Measurements from ENCODE around the gene ARHGAP6.

DNA sequence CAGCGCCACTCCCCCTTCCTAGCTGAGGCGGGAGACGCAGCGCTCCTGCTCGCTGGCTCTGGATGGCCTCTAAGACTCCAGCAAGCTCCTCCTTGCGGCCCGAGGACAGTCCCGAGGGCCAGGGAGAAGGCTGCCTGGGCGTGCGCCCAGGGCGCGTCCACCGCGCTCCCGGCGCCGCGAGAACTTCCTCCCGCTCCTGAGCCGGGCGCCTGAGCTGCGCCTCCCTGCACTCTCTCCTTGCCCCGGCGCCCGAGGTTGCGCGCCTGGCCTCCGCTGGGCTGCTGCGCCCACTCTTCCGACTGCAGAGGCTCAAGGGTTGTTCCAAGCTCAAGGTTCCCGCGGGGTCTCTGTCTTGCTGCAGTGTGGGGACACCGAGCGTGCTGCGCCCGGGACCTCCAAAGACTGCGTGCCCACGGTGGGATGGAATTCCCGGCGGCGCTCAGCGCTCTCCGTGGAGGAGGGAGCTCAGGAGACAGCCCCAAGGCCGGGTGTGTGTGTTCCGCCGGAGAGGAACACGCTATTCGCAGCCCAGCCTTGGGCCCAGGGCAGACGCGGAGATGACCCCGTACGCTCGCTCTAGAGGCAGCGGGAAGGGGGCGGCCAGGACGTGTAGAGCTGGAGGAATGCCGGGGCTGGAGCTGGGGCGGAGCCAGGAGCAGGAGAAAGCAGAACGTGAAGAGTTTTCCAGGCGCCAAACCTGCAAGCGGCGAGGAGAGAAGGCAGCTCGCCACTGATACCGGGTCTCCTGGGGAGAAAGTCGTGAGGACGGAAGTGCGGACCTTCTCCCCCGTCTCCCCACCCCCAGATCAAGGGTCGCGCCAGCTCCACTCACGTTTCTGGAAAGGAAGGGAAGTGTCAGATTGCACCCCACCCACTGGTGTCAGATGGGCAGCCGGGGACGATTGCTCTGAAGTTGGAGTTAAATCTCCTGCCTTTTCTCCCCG, at the start of gene ARHGAP6:
- TF ChIP-seq, protein P1, sequence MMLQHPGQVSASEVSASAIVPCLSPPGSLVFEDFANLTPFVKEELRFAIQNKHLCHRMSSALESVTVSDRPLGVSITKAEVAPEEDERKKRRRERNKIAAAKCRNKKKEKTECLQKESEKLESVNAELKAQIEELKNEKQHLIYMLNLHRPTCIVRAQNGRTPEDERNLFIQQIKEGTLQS (IDR thresholded peaks at IDR 0.05) = no peak
- no peak for TF ChIP-seq POLR2A (IDR thresholded peaks at IDR 0.05; ENCODE audit: borderline replicate concordance, extremely low read depth, insufficient read depth, insufficient read length)
- TF ChIP-seq, protein P2, sequence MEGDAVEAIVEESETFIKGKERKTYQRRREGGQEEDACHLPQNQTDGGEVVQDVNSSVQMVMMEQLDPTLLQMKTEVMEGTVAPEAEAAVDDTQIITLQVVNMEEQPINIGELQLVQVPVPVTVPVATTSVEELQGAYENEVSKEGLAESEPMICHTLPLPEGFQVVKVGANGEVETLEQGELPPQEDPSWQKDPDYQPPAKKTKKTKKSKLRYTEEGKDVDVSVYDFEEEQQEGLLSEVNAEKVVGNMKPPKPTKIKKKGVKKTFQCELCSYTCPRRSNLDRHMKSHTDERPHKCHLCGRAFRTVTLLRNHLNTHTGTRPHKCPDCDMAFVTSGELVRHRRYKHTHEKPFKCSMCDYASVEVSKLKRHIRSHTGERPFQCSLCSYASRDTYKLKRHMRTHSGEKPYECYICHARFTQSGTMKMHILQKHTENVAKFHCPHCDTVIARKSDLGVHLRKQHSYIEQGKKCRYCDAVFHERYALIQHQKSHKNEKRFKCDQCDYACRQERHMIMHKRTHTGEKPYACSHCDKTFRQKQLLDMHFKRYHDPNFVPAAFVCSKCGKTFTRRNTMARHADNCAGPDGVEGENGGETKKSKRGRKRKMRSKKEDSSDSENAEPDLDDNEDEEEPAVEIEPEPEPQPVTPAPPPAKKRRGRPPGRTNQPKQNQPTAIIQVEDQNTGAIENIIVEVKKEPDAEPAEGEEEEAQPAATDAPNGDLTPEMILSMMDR (IDR thresholded peaks at IDR 0.05 in 2 of 3, conservative IDR thresholded peaks at IDR 0.05 in 1 of 3; ENCODE audit: borderline replicate concordance in 1 of 3, insufficient read depth in 1 of 3, low read depth in 2 of 3, low read length in 2 of 3) = no peak

Data from HCT116 (cell line).